PC-3 (cell line): ENCODE measurements around the gene FOXD2.

Experiments used
- CTCF ChIP-seq: fragments of 300-600 bp; sonication (generic); conservative IDR thresholded peaks from 2 replicates; pipeline ENCODE4 v1.5.1; 2017; ENCODE audit warnings: antibody characterized with exemption, low read depth, mild to moderate bottlenecking, low read length
- EZH2 ChIP-seq: fragments of 300-600 bp; sonication (generic); IDR thresholded peaks from one replicate; pipeline ENCODE4 v1.6.1; 2017; ENCODE audit warnings: antibody characterized with exemption, mild to moderate bottlenecking, low read length; ENCODE audit not compliant: unreplicated experiment

- TF ChIP-seq EZH2 (no peak), CTCF (no peak)
Measured at GRCh38 chr1:47433037-47433421, 4.8 kb upstream of the FOXD2 start.
